ENCODE data around the gene CCDC47.
"Not testable (repeated sequence)": the region's sequence is repeated elsewhere in the genome, so short reads cannot be mapped to it uniquely, and the experiment has no call there.

The CCDC47 gene
- 57.1 to 157 (median 115) reads per million in 18 experiments for total RNA-seq

- DNase-seq = peak; percentile 99 to 100
Measured at GRCh38 chr17:63773272-63774140, at the start of gene CCDC47. CCDC47 (minus strand) TSS chr17:63773597; CDS start chr17:63766175, 7,422 bp downstream.

GRCh38 chr17:63822537-63822936 lies 49.1 kb upstream of the CCDC47 start:
- no peak for DNase-seq

- DNase-seq = no peak
Measured at GRCh38 chr17:63821804-63822203, 48.4 kb upstream of the CCDC47 start.

GRCh38 chr17:63820963-63821561 lies 47.7 kb upstream of the CCDC47 start:
- no peak for DNase-seq

- no peak for DNase-seq
Measured at GRCh38 chr17:63819585-63820537, 46.5 kb upstream of the CCDC47 start.

GRCh38 chr17:63819131-63819530 lies 45.7 kb upstream of the CCDC47 start:
- DNase-seq = no peak

GRCh38 chr17:63817736-63818385 lies 44.5 kb upstream of the CCDC47 start:
- no peak for DNase-seq

- DNase-seq = no peak
Measured at GRCh38 chr17:63816669-63817068, 43.3 kb upstream of the CCDC47 start.

- no peak for DNase-seq
Measured at GRCh38 chr17:63816123-63816522, 42.7 kb upstream of the CCDC47 start.

- DNase-seq = no peak
Measured at GRCh38 chr17:63809970-63810369, 36.6 kb upstream of the CCDC47 start.

GRCh38 chr17:63805591-63805990 lies 32.2 kb upstream of the CCDC47 start:
- DNase-seq = no peak

GRCh38 chr17:63804328-63804727 lies 30.9 kb upstream of the CCDC47 start:
- DNase-seq = no peak

GRCh38 chr17:63800783-63801182 lies 27.4 kb upstream of the CCDC47 start:
- DNase-seq = no peak

- no peak for DNase-seq
Measured at GRCh38 chr17:63798572-63799106, 25.2 kb upstream of the CCDC47 start.

GRCh38 chr17:63796375-63796774 lies 23.0 kb upstream of the CCDC47 start:
- DNase-seq = not testable (repeated sequence)

GRCh38 chr17:63792055-63792729 lies 18.8 kb upstream of the CCDC47 start:
- DNase-seq = no peak

- no peak for DNase-seq
Measured at GRCh38 chr17:63790057-63790456, 16.7 kb upstream of the CCDC47 start.

GRCh38 chr17:63786971-63787711 lies 13.7 kb upstream of the CCDC47 start:
- peak; percentile 68 to 76 for DNase-seq

- DNase-seq = no peak
Measured at GRCh38 chr17:63786117-63786516, 12.7 kb upstream of the CCDC47 start.

- DNase-seq = no peak
Measured at GRCh38 chr17:63785556-63785955, 12.2 kb upstream of the CCDC47 start.

- no peak for DNase-seq
Measured at GRCh38 chr17:63783522-63783921, 10.1 kb upstream of the CCDC47 start.

Data from inflammatory macrophage (primary cell).